H1 (cell line): ENCODE results near the gene ZBTB26.

Source experiments
- CTCF ChIP-seq, 3 experiments: IDR thresholded peaks; 1 replicate in 2 of 3; 2 replicates in 1 of 3; pipeline versions ENCODE4 v1.5.1 to v1.6.1; 2011; ENCODE audit warnings: low read length in 3 of 3, mild to moderate bottlenecking in 3 of 3, inconsistent platforms in 2 of 3, low read depth in 1 of 3, moderate library complexity in 1 of 3; ENCODE audit not compliant: insufficient read depth in 1 of 3; ENCODE audit errors: control extremely low read depth in 1 of 3
- POLR2A ChIP-seq, 2 experiments: IDR thresholded peaks; 1 replicate in 1 of 2; 2 replicates in 1 of 2; pipeline ENCODE4 v1.6.1; 2011; ENCODE audit warnings: low read depth in 2 of 2, low read length in 2 of 2, mild to moderate bottlenecking in 2 of 2; ENCODE audit errors: control extremely low read depth in 1 of 2
- RAD21 ChIP-seq, 2 experiments: IDR thresholded peaks in 1 of 2; conservative IDR thresholded peaks in 1 of 2; 2 replicates each; pipeline ENCODE4 v1.6.1; 2011; ENCODE audit warnings: low read depth in 2 of 2, low read length in 2 of 2, improper control_type of control experiment in 1 of 2, inconsistent platforms in 1 of 2, mild to moderate bottlenecking in 1 of 2, moderate library complexity in 1 of 2

DNA sequence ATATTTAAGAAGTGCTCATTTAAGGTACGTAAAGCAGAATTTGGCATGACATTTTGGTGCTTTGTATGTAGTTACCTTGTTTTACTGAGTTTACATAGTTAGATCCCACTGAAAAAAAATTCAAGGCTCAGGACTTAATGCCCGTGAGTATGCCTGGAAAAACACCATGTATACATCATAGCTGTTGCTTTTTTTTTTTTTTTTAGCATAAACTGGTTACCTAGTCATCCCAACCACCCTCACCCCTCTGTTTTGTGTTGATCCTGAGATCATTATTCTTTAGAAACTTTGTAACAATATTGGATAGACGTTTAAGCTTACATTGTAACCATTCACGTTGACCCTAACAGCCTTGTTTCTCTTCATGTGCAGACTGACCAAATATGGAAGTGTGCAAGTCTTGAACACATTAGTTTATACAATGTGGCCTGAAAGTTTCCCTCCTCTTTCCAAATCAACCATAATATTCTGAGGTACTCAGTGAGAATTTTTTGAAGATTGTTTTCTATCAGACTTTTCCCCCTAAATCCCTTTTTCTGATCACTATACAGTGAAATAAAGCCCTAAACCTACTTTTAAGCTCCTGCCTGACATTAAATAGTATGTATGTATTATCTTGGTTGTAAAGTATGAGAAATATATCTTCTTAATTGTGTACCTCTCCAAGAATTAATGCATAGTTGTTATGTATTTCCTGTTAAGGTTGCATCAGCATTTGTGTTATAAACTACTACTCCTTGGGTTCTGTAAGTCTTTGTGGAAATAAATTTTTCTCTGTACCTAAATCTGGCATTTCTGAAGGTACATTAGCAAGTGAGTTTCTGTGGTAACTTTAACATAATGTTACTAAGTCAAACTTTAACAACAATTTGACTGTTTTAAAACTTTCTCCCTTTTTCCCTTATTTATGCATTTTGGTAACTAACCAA, 13.9 kb upstream of the ZBTB26 start:
- no peak for TF ChIP-seq RAD21 (IDR thresholded peaks at IDR 0.05 in 1 of 2, conservative IDR thresholded peaks at IDR 0.05 in 1 of 2; ENCODE audit: low read depth in 2 of 2, low read length in 2 of 2)
- no peak for TF ChIP-seq POLR2A (IDR thresholded peaks at IDR 0.05; ENCODE audit: control extremely low read depth in 1 of 2, low read depth in 2 of 2, low read length in 2 of 2)
- TF ChIP-seq CTCF (IDR thresholded peaks at IDR 0.05; ENCODE audit: control extremely low read depth in 1 of 3, insufficient read depth in 1 of 3, low read depth in 1 of 3, low read length in 3 of 3), result no peak
